GM12874 (cell line): ENCODE data around the gene ARHGEF10L.

Source experiments
- TF ChIP-seq, protein P1 (sequence below): IDR thresholded peaks from 2 replicates; pipeline ENCODE4 v1.5.1; 2011; ENCODE audit warnings: low read depth, mild to moderate bottlenecking, control low read depth, low read length, moderate library complexity; ENCODE audit not compliant: insufficient read depth

The ARHGEF10L gene

DNA sequence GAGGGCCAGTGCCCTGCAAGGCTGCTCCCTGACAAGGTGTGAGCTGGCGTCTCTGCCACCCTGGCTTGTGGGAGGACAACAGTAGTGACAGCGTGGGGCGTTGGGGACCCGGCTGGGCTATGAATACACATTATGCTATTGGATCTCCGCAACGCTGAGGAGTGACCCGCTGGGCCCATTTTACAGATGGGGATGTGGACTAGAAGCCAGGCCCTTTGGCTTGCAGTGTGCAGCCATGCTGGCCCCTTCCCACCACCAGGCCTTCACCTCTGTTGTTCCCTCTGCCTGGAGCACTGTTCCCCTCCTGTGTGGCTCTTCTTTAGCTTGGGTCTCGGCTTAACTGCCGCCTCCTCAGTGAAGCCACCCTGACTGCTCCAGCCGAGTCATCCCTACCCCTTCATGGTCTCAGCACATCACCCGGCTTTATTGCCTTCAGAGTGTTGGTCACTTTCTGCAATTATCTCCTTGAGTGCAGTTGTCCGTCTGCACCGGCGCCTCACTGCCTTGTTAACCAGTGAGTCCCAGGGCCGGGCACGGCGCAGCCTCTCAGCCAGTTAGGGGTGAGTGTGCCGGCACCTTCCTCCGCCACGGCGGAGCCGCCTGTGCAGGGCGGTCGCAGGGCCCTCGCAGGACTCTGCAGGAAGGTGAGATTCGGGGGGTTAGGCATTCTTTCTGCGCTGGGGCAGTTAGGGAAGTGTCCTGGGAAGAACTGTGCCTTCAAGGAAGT is 131.3 kb downstream of the ARHGEF10L start:
- TF ChIP-seq, protein P1, sequence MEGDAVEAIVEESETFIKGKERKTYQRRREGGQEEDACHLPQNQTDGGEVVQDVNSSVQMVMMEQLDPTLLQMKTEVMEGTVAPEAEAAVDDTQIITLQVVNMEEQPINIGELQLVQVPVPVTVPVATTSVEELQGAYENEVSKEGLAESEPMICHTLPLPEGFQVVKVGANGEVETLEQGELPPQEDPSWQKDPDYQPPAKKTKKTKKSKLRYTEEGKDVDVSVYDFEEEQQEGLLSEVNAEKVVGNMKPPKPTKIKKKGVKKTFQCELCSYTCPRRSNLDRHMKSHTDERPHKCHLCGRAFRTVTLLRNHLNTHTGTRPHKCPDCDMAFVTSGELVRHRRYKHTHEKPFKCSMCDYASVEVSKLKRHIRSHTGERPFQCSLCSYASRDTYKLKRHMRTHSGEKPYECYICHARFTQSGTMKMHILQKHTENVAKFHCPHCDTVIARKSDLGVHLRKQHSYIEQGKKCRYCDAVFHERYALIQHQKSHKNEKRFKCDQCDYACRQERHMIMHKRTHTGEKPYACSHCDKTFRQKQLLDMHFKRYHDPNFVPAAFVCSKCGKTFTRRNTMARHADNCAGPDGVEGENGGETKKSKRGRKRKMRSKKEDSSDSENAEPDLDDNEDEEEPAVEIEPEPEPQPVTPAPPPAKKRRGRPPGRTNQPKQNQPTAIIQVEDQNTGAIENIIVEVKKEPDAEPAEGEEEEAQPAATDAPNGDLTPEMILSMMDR = no peak

DNA sequence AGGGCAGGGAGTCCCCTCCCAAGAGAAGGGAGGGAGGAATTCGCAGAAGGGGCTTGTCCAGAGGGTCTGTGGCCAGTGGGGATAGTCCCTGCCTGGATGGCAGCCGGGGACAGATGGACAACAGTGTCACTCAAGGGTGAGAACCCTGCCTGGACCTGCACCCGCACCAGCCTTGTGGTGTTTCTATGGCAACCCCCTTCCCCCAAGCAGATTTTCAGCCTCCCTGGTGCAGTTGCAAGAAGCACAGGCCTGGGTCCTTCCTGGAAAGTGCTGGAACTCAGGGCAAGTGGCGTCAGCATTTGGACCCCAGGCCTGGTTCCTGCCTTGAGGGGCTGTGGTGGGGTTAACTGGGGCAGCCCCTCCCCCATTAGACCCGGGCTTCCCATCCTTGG is 131.8 kb downstream of the ARHGEF10L start:
- TF ChIP-seq, protein P1 = no peak

DNA sequence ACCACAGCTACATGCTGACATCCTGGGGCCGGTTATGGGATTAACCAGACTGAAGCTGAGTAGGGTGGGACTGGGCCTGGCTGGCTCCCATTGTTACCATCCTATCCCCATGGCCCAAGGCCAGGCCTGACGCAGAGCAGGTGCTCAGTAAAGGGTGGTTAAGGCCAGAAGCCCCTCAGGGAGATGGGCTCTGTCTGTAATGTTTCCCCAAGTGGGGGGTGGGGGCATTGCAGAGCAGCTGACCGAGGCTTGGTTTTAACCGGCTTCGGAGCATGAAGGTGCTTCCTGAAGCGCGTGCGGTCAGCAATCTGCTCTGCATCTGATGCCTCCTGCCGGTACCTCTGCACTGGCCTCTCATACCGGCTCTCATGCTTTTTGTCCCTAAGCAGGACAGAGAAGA is 132.2 kb downstream of the ARHGEF10L start:
- TF ChIP-seq, protein P1 = no peak

DNA sequence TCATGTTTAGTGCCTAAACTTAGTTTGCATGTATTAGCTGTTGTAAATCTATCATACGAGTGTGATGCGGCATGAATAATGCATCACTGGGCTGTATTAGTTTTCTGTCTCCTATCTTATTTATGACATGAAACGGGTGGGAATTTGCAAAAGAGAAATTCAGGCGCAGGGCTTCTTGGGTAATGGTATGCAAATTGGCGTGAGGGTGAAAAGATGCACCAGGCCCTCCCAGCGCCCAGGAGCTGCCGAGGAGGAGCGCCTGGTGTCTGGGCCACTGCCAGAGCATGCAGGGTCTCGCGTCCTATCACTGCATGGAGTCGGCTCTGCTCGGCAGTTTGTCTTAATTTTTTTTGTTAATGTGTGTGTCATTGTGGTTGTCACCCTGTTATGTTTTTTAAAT is 132.7 kb downstream of the ARHGEF10L start:
- TF ChIP-seq, protein P1 = no peak

DNA sequence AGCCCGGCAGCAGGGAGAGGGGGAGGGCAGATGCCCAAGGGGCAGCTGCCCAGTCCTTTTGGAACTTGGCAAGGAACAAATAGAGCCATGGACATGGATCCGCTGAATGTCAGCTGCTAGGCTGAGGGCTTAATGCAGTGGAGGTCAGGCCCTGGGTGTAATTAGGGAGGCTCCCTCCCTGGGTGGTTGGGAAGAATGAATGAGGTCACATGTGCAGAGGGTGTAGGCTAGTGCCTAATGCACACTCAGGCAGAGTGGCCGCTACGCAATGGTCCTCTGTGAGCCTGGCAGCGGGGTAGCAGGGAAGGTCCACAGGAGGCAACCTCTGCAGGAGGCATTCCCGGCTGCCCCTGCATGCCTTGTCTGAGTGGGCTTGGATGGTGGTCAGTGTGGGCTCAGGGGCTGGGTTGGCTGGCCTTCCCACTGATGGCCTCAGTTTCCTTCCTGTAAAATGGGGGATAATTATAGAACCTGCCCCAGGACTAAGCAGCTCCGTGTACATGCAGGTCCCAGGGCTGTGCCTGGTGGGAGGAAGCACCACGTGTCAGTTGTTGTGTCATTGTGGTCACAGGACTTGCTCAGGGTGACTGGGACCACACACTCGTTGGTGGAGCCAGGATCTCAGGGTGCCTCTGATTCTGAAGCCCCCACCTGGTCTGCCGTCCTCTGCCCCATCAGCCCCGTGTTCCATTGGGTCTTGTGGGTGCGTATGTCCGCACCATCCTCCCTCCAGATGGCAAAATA is 134.0 kb downstream of the ARHGEF10L start:
- TF ChIP-seq, protein P1 = no peak

DNA sequence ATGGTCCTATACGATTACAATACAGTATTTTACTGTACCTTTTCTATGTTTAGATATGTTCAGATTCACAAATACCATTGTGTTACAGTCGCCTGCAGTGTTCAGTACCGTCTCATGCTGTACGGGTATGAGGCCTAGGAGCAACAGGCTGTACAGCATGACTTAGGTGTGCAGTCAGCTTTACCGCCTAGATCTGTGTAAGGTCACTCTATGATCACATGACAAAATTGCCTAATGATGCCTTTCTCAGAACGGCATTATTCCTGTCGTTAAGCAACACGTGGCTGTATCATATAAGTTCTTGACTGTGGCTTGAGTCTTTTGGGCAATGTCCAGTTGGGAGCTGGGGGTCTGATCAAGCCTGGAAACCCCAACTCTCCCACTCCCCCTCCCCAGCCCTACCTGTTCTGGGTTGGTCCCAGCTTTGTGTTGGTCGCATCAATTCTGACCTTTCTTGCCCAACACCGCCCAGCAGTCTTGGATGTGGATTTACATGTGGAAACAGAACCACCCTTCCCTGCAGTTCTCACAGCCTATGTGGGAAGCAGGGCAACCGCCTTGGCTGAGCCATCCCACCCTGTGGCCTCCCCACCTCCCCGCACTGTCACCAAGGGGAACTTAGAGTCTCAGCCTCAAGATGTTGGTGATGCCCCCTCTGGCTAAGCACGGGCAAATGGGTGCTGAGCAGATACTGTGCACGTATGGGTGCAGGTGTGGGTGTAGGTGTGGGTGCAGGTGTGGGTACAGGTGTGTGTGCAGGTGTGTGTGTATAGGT is 135.4 kb downstream of the ARHGEF10L start:
- TF ChIP-seq, protein P1 = no peak

DNA sequence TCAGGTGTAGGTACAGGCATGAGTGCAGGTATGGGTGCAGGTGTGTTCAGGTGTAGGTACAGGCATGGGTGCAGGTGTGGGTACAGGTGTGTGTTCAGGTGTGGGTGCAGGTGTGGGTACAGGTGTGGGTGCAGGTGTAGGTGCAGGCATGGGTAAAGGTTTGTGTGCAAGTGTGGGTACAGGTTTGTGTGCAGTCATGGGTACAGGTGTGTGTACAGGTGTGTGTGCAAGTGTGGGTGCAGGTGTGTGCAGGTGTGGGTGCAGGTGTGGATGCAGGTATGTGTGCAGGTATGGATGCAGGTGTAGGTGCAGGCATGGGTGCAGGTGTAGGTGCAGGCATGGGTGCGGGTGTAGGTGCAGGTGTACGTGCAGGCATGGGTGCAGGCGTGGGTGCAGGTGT is 136.2 kb downstream of the ARHGEF10L start:
- TF ChIP-seq, protein P1 = no peak
